HG02610 (cell line): ENCODE measurements around the gene CCDC102B.
A peak's percentile ranks its signal among the peaks of the same experiment; 100 is the strongest.

ENCODE experiments used
- ATAC-seq: cut with Tn5 transposase; IDR thresholded peaks from one replicate; pipeline ENCODE4 v1.9.1; 2021; ENCODE audit warnings: mild to moderate bottlenecking, moderate library complexity; ENCODE audit not compliant: unreplicated experiment

Gene CCDC102B

DNA sequence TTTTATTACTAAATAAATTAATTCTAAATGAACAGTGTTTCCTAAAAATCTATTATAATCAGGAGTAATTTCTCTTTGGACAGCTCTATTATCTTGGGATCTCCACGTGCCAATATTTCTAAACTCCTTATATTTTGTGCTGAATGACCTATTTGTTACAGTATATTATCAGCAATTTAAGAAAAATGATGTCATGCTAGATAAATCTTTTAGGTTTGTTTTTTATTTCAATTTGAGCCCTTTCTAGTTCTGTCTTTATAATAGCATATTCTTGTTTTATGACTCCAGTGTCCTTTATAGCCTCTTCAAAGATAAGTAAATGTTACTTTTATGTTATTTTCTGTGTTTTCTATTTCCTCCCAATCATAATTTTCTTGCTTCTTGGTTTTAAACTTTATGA lies 269.2 kb downstream of the CCDC102B start:
- no peak for ATAC-seq

DNA sequence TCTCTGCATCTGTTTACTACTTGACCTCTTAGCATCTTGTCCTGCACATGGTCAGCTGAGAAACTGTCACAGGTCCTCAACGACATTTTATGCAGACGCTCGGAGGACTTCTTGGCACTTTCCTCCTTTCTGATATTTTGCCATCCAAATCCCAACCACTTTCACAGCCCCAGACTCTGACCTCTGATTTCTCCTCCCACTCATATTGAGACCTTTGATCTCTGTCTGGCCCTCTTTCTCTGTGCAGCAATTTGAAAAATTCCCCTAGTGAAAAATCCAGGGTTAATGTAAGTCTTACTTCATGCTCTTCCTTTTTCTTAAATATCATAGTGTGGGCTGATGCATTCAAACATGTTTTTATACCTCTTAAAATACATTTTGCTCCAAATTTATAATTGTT lies 273.8 kb downstream of the CCDC102B start:
- no peak for ATAC-seq

DNA sequence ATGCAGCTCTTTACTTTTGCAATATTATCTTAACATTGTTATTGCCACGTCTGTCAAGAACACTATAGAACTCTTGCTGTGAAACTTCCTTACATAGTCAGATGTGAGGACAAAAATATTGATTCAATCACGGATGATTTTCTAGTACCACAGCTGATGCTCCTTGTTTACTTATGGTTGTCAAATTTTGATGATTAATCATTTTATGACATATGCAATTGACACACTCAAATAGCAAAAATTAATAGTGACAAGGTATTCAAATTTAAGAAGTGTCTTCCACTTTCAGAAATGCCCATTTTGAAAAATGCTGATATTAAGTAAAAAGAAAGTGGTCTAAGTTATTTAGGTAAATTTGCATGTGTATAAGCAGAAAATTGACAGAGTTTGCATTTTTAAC lies 284.0 kb downstream of the CCDC102B start:
- ATAC-seq, result no peak

DNA sequence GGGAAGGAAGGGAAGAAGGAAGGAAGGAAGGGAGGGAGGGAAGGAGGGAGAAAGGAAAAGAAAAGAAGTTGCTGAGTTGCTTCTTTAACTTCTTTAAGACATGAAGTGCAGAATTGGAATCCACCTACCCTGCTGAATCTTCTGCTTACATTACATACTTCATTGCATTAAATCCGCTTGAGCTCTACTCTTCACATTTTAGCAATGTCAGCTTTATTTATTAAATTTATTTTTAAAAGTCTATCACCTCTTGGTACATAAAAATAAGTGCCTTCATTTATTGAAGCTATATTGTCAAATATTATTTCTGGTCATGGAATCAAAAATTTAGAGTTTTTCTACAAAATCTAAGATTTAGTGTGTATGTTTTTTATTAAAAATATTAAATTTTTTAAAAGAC lies 284.6 kb downstream of the CCDC102B start:
- ATAC-seq, result no peak

DNA sequence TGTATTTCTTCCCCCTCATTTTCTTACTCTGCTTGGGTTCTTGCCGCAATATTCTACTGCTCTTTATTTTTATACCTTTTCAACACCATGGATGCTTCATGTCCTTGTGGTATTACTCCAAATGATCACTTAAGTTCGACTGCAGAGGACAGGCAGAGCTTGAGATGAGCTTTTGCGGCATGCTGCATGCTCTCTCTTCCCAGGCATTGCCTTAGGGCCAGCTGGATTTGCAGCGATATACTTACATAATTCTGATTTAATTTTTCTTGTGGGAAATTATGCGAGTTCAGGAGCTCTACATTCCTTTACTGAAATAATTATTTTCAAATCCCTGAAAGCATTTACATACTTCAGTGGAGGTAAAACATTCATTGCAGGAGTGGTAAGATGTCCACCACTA lies 288.1 kb downstream of the CCDC102B start:
- no peak for ATAC-seq

DNA sequence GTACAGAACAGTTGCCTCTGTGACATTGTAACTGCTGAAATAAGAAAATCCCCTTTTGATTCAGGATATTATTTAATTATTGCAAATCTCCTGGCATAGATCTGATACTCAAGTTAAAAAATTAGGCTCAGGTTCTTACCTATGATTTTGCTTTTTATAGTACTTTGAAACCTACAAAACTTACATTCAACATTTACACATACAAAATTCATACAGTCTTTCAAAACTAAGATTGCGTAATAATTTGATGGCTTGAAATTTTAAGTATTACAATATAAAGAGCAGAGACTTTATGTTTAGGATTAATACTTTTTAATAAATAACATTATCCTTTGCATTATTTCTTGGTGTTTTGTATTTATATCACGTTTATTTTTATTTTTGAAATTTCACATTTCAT lies 291.1 kb downstream of the CCDC102B start:
- no peak for ATAC-seq

DNA sequence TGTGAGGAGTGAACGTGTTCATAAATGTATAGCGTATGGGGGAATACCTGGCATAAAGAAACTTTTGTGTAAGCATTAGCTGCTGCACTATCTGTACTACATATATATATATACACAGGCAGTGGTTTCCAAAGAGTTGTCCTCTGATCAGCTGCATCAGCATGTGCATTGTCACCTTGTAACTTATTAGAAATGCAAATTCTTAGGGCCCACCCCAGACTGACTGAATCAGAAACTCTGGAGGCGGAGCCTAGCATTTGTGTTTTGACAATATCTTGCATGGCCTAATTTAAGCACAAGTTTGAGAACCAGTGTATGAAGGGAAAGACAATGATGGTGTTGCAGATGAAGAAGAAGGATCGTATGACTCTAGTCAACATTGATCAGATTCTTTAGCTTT lies 299.5 kb downstream of the CCDC102B start:
- peak; percentile 78 for ATAC-seq

DNA sequence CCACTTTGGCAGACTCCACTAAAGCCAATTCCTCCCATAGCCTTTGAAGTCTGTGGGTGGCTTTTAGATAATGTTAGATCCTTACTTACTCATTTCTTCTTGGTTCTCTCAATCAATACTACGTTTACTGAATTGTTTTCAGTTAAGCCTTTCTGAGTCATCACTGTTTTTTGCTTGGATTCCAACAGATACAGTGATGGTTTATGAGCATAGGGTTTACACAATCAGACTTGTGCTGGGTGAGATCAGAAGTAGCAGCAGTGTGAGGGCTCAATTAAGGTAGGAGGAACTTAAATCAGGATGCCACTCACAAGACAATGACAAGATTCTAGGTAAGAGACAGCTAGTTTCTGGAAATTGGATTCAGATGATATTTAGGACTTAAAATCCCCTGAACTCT lies 305.1 kb downstream of the CCDC102B start:
- no peak for ATAC-seq
